K562 (cell line): ENCODE data around the gene PSMA5. TPM values are rescaled to one million over a fixed set of nuclear protein-coding genes. Genes with fewer than 3 reads are reported as not detected.
A peak's percentile ranks its signal among the peaks of the same experiment; 100 is the strongest.

ENCODE experiments used
- BACH1 ChIP-seq: fragments of 200-800 bp; sonication (Bioruptor generic); IDR thresholded peaks from 2 replicates; pipeline ENCODE4 v1.6.1; 2016; ENCODE audit warnings: missing genetic modification characterization, missing compliant biosample characterization
- CEBPG ChIP-seq, 3 experiments: fragments of 200-800 bp in 1 of 3; sonication (Bioruptor generic) in 1 of 3; sonication (generic) in 1 of 3; formaldehyde crosslinking in 1 of 3; IDR thresholded peaks in 2 of 3; conservative IDR thresholded peaks in 1 of 3; 2 replicates each; pipeline versions ENCODE4 v1.6.1 to v1.8.0; 2016 to 2022; ENCODE audit warnings: missing compliant biosample characterization in 2 of 3, missing genetic modification characterization in 2 of 3, mild to moderate bottlenecking in 1 of 3, missing genetic modification reagents in 1 of 3
- EP300 ChIP-seq: IDR thresholded peaks from 2 replicates; pipeline ENCODE4 v1.6.1; 2012; ENCODE audit warnings: low read length, improper control_type of control experiment
- FOS ChIP-seq: IDR thresholded peaks from 3 replicates; pipeline ENCODE4 v1.6.1; 2011; ENCODE audit not compliant: insufficient read length; ENCODE audit errors: extremely low read depth
- FOSL1 ChIP-seq: fragments of 200-800 bp; sonication (Bioruptor generic); conservative IDR thresholded peaks from 2 replicates; pipeline ENCODE4 v1.6.1; 2016; ENCODE audit warnings: missing genetic modification characterization, missing compliant biosample characterization
- HDAC3 ChIP-seq: fragments of 450-650 bp; IDR thresholded peaks from 2 replicates; pipeline ENCODE4 v1.6.1; 2018; ENCODE audit warnings: borderline replicate concordance, mild to moderate bottlenecking, moderate library complexity; ENCODE audit not compliant: partially characterized antibody
- HES1 ChIP-seq: fragments of 450-650 bp; IDR thresholded peaks from 2 replicates; pipeline ENCODE4 v1.6.1; 2016; ENCODE audit warnings: low read depth, mild to moderate bottlenecking, moderate library complexity
- HNRNPH1 ChIP-seq: fragments of 200-400 bp; formaldehyde crosslinking; optimal IDR thresholded peaks from 2 replicates; pipeline ENCODE3; 2017; ENCODE audit warnings: low read depth, mild to moderate bottlenecking, low read length, moderate library complexity
- HNRNPUL1 ChIP-seq: fragments of 200-400 bp; formaldehyde crosslinking; IDR thresholded peaks from 2 replicates; pipeline ENCODE4 v1.6.1; 2017; ENCODE audit warnings: low read length
- MTA2 ChIP-seq: fragments of 450-650 bp; IDR thresholded peaks from 2 replicates; pipeline ENCODE4 v1.6.1; 2016; ENCODE audit warnings: low read depth
- MXD1 ChIP-seq: fragments of 250-450 bp; sonication (Bioruptor Pico); IDR thresholded peaks from 2 replicates; pipeline ENCODE4 v1.8.0; 2021; ENCODE audit warnings: borderline replicate concordance, mild to moderate bottlenecking, moderate library complexity; ENCODE audit not compliant: poor library complexity, severe bottlenecking
- NONO ChIP-seq, 2 experiments: fragments of 200-400 bp in 1 of 2; fragments of 450-650 bp in 1 of 2; formaldehyde crosslinking in 1 of 2; IDR thresholded peaks; 2 replicates each; pipeline ENCODE4 v1.6.1; 2017; ENCODE audit warnings: low read depth in 2 of 2, mild to moderate bottlenecking in 2 of 2, moderate library complexity in 2 of 2, low read length in 1 of 2
- PKNOX1 ChIP-seq: fragments of 450-650 bp; IDR thresholded peaks from 2 replicates; pipeline ENCODE4 v1.6.1; 2016
- SMAD3 ChIP-seq: fragments of 450-650 bp; formaldehyde crosslinking; conservative IDR thresholded peaks from 2 replicates; pipeline ENCODE4 v1.4.0; 2020; ENCODE audit warnings: mild to moderate bottlenecking
- SMARCA4 ChIP-seq: fragments of 450-650 bp; IDR thresholded peaks from 2 replicates; pipeline ENCODE4 v1.6.1; 2016
- SMC3 ChIP-seq: conservative IDR thresholded peaks from 2 replicates; pipeline ENCODE4 v1.6.1; 2011; ENCODE audit warnings: low read depth, low read length, improper control_type of control experiment; ENCODE audit not compliant: insufficient read depth
- SREBF2 ChIP-seq: sonication (generic); formaldehyde crosslinking; IDR thresholded peaks from 2 replicates; pipeline ENCODE4 v1.4.0; 2020; ENCODE audit warnings: mild to moderate bottlenecking, missing genetic modification reagents
- TCF3 ChIP-seq: sonication (generic); formaldehyde crosslinking; IDR thresholded peaks from 2 replicates; pipeline ENCODE4 v1.4.0; 2020; ENCODE audit warnings: mild to moderate bottlenecking, missing genetic modification reagents
- ZNF507 ChIP-seq: conservative IDR thresholded peaks from 2 replicates; pipeline ENCODE4 v1.6.1; 2017; ENCODE audit warnings: missing genetic modification characterization, missing compliant biosample characterization
- polyA plus RNA-seq, 8 experiments: library from polyadenylated mRNA; depleted of rRNA in 4 of 8; stranded (reverse) in 5 of 8; unstranded in 3 of 8; fragments of >200 nt; fragmentation: Nextera tagmentation in 2 of 8; fragmentation: Illumina TruSeq in 1 of 8; extraction: Ambion mirVana in 2 of 8; extraction: Trizol in 1 of 8; gene quantifications; 2 replicates each; pipeline versions ENCODE4 v1.2.1 to v1.2.3, GENCODE V29; 2011 to 2014; ENCODE audit warnings: inconsistent platforms in 1 of 8, missing spikeins in 1 of 8
- total RNA-seq, 7 experiments: library from RNA; depleted of rRNA in 6 of 7; stranded (reverse); fragments of >200 nt in 6 of 7; fragmentation: Illumina TruSeq in 2 of 7; extraction: Trizol in 2 of 7; gene quantifications; 2 replicates each; pipeline versions ENCODE4 v1.2.1 to v1.2.3, GENCODE V29; 2011 to 2021; ENCODE audit warnings: low replicate concordance in 1 of 7
- TF ChIP-seq, protein P1 (sequence below): fragments of 450-650 bp; IDR thresholded peaks from 2 replicates; pipeline ENCODE4 v1.6.1; 2018; ENCODE audit not compliant: partially characterized antibody
- TF ChIP-seq, protein P2 (sequence below): fragments of 200-800 bp; sonication (Bioruptor generic); IDR thresholded peaks from 2 replicates; pipeline ENCODE4 v1.6.1; 2017; ENCODE audit warnings: missing genetic modification characterization, missing compliant biosample characterization

The PSMA5 gene
- total and polyA plus RNA-seq, 9 of the 15 experiments (the other 6 are each of a cell fraction or from before 2014, with no cell fraction given) = 82.6 to 542 (median 287) TPM

DNA sequence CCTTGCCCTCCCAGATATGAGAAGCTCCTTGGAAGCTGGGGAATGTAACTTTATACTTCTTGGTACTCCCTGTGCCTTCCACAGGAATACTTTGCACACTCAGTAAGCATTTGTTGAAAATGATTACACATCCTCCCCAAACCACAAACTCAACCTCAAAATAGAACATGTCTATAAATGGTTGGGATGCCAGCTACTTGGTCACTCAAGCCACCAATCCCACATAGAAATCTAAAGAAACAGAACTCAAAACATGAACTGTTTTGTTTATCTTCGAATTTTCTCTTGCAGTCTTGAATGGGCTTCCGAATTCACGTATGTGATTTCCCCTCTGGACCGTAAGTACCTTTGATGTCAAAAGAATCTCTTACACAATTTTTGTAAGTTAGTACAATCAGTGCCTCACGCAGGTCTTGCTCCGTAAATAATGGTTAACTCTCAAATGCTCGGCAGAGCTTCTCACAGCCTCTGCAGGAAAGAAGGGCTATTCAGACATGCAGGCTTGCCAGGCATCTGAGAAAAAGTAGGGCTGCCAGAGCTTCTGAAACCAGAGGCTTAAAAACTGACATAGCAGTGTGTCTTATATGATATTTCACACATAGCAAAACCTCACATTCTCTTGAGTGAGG, 55.4 kb downstream of the PSMA5 start (continued):
- TF ChIP-seq CEBPG (CRISPR knock-in tag; IDR thresholded peaks at IDR 0.05) (no peak), CEBPG (tag; conservative IDR thresholded peaks at IDR 0.05 in 1 of 2, IDR thresholded peaks at IDR 0.05 in 1 of 2) (peak in 1 of 2 experiments; percentile 21; a peak in 1 of 4 replicates), HNRNPH1 (no peak), MTA2 (no peak), MXD1 (no peak), HNRNPUL1 (no peak), FOSL1 (peak; percentile 74), NONO (IDR thresholded peaks at IDR 0.05; ENCODE audit: low read depth in 2 of 2, low read length in 1 of 2) (no peak), PKNOX1 (no peak), SMARCA4 (peak; percentile 32; the same call in 1 of the 2 replicates), SMC3 (no peak), FOS (no peak), TCF3 (CRISPR knock-in tag) (peak; percentile 46), EP300 (no peak), SREBF2 (no peak), HDAC3 (peak; percentile 32), SMAD3 (CRISPR knock-in tag) (no peak), ZNF507 (tag) (no peak), BACH1 (tag) (peak; percentile 82; the same call in 1 of the 2 replicates), HES1 (no peak; the same call in 1 of the 2 replicates)
- TF ChIP-seq, protein P1, sequence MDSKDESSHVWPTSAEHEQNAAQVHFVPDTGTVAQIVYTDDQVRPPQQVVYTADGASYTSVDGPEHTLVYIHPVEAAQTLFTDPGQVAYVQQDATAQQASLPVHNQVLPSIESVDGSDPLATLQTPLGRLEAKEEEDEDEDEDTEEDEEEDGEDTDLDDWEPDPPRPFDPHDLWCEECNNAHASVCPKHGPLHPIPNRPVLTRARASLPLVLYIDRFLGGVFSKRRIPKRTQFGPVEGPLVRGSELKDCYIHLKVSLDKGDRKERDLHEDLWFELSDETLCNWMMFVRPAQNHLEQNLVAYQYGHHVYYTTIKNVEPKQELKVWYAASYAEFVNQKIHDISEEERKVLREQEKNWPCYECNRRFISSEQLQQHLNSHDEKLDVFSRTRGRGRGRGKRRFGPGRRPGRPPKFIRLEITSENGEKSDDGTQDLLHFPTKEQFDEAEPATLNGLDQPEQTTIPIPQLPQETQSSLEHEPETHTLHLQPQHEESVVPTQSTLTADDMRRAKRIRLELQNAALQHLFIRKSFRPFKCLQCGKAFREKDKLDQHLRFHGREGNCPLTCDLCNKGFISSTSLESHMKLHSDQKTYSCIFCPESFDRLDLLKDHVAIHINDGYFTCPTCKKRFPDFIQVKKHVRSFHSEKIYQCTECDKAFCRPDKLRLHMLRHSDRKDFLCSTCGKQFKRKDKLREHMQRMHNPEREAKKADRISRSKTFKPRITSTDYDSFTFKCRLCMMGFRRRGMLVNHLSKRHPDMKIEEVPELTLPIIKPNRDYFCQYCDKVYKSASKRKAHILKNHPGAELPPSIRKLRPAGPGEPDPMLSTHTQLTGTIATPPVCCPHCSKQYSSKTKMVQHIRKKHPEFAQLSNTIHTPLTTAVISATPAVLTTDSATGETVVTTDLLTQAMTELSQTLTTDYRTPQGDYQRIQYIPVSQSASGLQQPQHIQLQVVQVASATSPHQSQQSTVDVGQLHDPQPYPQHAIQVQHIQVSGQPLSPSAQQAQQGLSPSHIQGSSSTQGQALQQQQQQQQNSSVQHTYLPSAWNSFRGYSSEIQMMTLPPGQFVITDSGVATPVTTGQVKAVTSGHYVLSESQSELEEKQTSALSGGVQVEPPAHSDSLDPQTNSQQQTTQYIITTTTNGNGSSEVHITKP = no peak
- TF ChIP-seq, protein P2, sequence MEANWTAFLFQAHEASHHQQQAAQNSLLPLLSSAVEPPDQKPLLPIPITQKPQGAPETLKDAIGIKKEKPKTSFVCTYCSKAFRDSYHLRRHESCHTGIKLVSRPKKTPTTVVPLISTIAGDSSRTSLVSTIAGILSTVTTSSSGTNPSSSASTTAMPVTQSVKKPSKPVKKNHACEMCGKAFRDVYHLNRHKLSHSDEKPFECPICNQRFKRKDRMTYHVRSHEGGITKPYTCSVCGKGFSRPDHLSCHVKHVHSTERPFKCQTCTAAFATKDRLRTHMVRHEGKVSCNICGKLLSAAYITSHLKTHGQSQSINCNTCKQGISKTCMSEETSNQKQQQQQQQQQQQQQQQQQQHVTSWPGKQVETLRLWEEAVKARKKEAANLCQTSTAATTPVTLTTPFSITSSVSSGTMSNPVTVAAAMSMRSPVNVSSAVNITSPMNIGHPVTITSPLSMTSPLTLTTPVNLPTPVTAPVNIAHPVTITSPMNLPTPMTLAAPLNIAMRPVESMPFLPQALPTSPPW (CRISPR knock-in tag) = peak; percentile 54
